GM21360 (cell line): Measurements from ENCODE around the gene KCNJ18.
"Not testable (repeated sequence)": the region's sequence is repeated elsewhere in the genome, so short reads cannot be mapped to it uniquely, and the experiment has no call there.

ENCODE experiments used
- ATAC-seq: cut with Tn5 transposase; IDR thresholded peaks from one replicate; pipeline ENCODE4 v1.9.1; 2021; ENCODE audit warnings: mild to moderate bottlenecking, moderate library complexity; ENCODE audit not compliant: unreplicated experiment

Gene KCNJ18

GRCh38 chr17:21691883-21692703 lies at the start of gene KCNJ18:
TSS of gene KCNJ18 (plus strand) at chr17:21692523. CDS start at chr17:21702787, 10,264 bp downstream.
- not testable (repeated sequence) for ATAC-seq

- ATAC-seq: not testable (repeated sequence)
Observed at GRCh38 chr17:21648125-21648524, 44.2 kb upstream of the KCNJ18 start.

GRCh38 chr17:21650043-21650442 lies 42.3 kb upstream of the KCNJ18 start:
- ATAC-seq: not testable (repeated sequence)

- ATAC-seq: not testable (repeated sequence)
Observed at GRCh38 chr17:21652049-21652448, 40.3 kb upstream of the KCNJ18 start.

- ATAC-seq: not testable (repeated sequence)
Observed at GRCh38 chr17:21653211-21653610, 39.1 kb upstream of the KCNJ18 start.

- not testable (repeated sequence) for ATAC-seq
Observed at GRCh38 chr17:21656518-21657309, 35.6 kb upstream of the KCNJ18 start.

- ATAC-seq: not testable (repeated sequence)
Observed at GRCh38 chr17:21659635-21660034, 32.7 kb upstream of the KCNJ18 start.

- ATAC-seq: not testable (repeated sequence)
Observed at GRCh38 chr17:21661455-21661854, 30.9 kb upstream of the KCNJ18 start.

GRCh38 chr17:21663166-21663565 lies 29.2 kb upstream of the KCNJ18 start:
- ATAC-seq: not testable (repeated sequence)

GRCh38 chr17:21663614-21664474 lies 28.5 kb upstream of the KCNJ18 start:
- not testable (repeated sequence) for ATAC-seq

- ATAC-seq: not testable (repeated sequence)
Observed at GRCh38 chr17:21665171-21665570, 27.2 kb upstream of the KCNJ18 start.

- ATAC-seq: not testable (repeated sequence)
Observed at GRCh38 chr17:21665935-21666493, 26.3 kb upstream of the KCNJ18 start.

- ATAC-seq: not testable (repeated sequence)
Observed at GRCh38 chr17:21666711-21667412, 25.5 kb upstream of the KCNJ18 start.

GRCh38 chr17:21667413-21668117 lies 24.8 kb upstream of the KCNJ18 start:
- not testable (repeated sequence) for ATAC-seq

GRCh38 chr17:21668118-21668488 lies 24.2 kb upstream of the KCNJ18 start:
- ATAC-seq: not testable (repeated sequence)

GRCh38 chr17:21668746-21669508 lies 23.4 kb upstream of the KCNJ18 start:
- not testable (repeated sequence) for ATAC-seq

GRCh38 chr17:21669616-21670360 lies 22.5 kb upstream of the KCNJ18 start:
- ATAC-seq: not testable (repeated sequence)
